Measurements from ENCODE around the gene SDF4.
A peak's percentile ranks its signal among the peaks of the same experiment; 100 is the strongest.

The SDF4 gene

GRCh38 chr1:1267488-1268283, 35.9 kb upstream of the SDF4 start:
- Histone ChIP-seq H3K79me2 (ENCODE audit: insufficient read depth, low read length) (peaks cover 82% of the 10 kb centered on the region), H3K36me3 (ENCODE audit: insufficient read depth, low read length) (peaks cover 80% of the 10 kb centered on the region), H3K4me2 (ENCODE audit: insufficient read depth, low read length) (no peak overlapping the region), H2AFZ (ENCODE audit: low read depth, low read length) (no peak overlapping the region), H3K9ac (ENCODE audit: low read depth, low read length) (no peak overlapping the region), H3K27ac (ENCODE audit: low read length) (no peak overlapping the region), H4K20me1 (ENCODE audit: insufficient read depth, low read length) (peaks cover 71% of the 10 kb centered on the region), H3K4me3 (ENCODE audit: low read depth in 1 of 2, low read length in 2 of 2) (no peak overlapping the region), H3K4me1 (ENCODE audit: insufficient read depth, low read length) (peaks cover 26% of the 10 kb centered on the region), H3K9me3 (ENCODE audit: insufficient read depth, low read length, severe bottlenecking) (no peaks in the 10 kb centered on the region), H3K27me3 (ENCODE audit: insufficient read depth, low read length, poor library complexity) (no peaks in the 10 kb centered on the region)
- DNase-seq (no peak), ATAC-seq (ENCODE audit: insufficient read depth, low read depth) (no peak)
- TF ChIP-seq EZH2 (IDR thresholded peaks at IDR 0.05; ENCODE audit: borderline replicate concordance, low read depth, low read length, severe bottlenecking) (no peak), CTCF (IDR thresholded peaks at IDR 0.05; ENCODE audit: borderline replicate concordance, extremely low read depth, low read length, poor library complexity, severe bottlenecking) (peak; percentile 4)

- Histone ChIP-seq H3K79me2 (ENCODE audit: insufficient read depth, low read length) (peaks cover 71% of the 10 kb centered on the region), H2AFZ (ENCODE audit: low read depth, low read length) (no peak overlapping the region), H3K27ac (ENCODE audit: low read length) (no peak overlapping the region), H3K4me3 (ENCODE audit: low read depth in 1 of 2, low read length in 2 of 2) (no peak overlapping the region), H3K9me3 (ENCODE audit: insufficient read depth, low read length, severe bottlenecking) (no peaks in the 10 kb centered on the region), H3K36me3 (ENCODE audit: insufficient read depth, low read length) (peaks cover 82% of the 10 kb centered on the region), H3K27me3 (ENCODE audit: insufficient read depth, low read length, poor library complexity) (no peaks in the 10 kb centered on the region), H3K9ac (ENCODE audit: low read depth, low read length) (no peak overlapping the region), H3K4me2 (ENCODE audit: insufficient read depth, low read length) (no peak overlapping the region), H3K4me1 (ENCODE audit: insufficient read depth, low read length) (no peaks in the 10 kb centered on the region), H4K20me1 (ENCODE audit: insufficient read depth, low read length) (peaks cover 65% of the 10 kb centered on the region)
- TF ChIP-seq CTCF (IDR thresholded peaks at IDR 0.05; ENCODE audit: borderline replicate concordance, extremely low read depth, low read length, poor library complexity, severe bottlenecking), result peak; percentile 50
- no peak for TF ChIP-seq EZH2 (IDR thresholded peaks at IDR 0.05; ENCODE audit: borderline replicate concordance, low read depth, low read length, severe bottlenecking)
- 0 out of 3 replicates have a peak, but pooled peaks have one; percentile 41 for ATAC-seq (ENCODE audit: insufficient read depth, low read depth)
- no peak for DNase-seq
These were observed 33.1 kb upstream of the SDF4 start for GRCh38 chr1:1264868-1265272.

- H3K27me3 ChIP-seq (ENCODE audit: insufficient read depth, low read length, poor library complexity), result no peaks in the 10 kb centered on the region
- H2AFZ ChIP-seq (ENCODE audit: low read depth, low read length), result no peak overlapping the region
- no peak overlapping the region for H3K9ac ChIP-seq (ENCODE audit: low read depth, low read length)
- no peak for TF ChIP-seq CTCF (IDR thresholded peaks at IDR 0.05; ENCODE audit: borderline replicate concordance, extremely low read depth, low read length, poor library complexity, severe bottlenecking)
- no peak for TF ChIP-seq EZH2 (IDR thresholded peaks at IDR 0.05; ENCODE audit: borderline replicate concordance, low read depth, low read length, severe bottlenecking)
- no peak overlapping the region for H3K27ac ChIP-seq (ENCODE audit: low read length)
- no peaks in the 10 kb centered on the region for H3K9me3 ChIP-seq (ENCODE audit: insufficient read depth, low read length, severe bottlenecking)
- H3K36me3 ChIP-seq (ENCODE audit: insufficient read depth, low read length), result peaks cover 88% of the 10 kb centered on the region
- no peaks in the 10 kb centered on the region for H3K4me1 ChIP-seq (ENCODE audit: insufficient read depth, low read length)
- ATAC-seq (ENCODE audit: insufficient read depth, low read depth) (no peak), DNase-seq (no peak)
- no peak overlapping the region for H3K4me2 ChIP-seq (ENCODE audit: insufficient read depth, low read length)
- H4K20me1 ChIP-seq (ENCODE audit: insufficient read depth, low read length), result peaks cover 64% of the 10 kb centered on the region
- peaks cover 70% of the 10 kb centered on the region for H3K79me2 ChIP-seq (ENCODE audit: insufficient read depth, low read length)
- H3K4me3 ChIP-seq (ENCODE audit: low read depth in 1 of 2, low read length in 2 of 2), result no peak overlapping the region
These were observed 32.2 kb upstream of the SDF4 start for GRCh38 chr1:1264026-1264425.

Measured in DND-41 (cell line).